GM19238 (cell line): ENCODE results near the gene PRDM1.

Experiments used
- DNase-seq: peaks from one replicate; pipeline ENCODE4 v3.0.0; 2011; ENCODE audit warnings: low spot score; ENCODE audit not compliant: insufficient read length

Gene PRDM1

DNA sequence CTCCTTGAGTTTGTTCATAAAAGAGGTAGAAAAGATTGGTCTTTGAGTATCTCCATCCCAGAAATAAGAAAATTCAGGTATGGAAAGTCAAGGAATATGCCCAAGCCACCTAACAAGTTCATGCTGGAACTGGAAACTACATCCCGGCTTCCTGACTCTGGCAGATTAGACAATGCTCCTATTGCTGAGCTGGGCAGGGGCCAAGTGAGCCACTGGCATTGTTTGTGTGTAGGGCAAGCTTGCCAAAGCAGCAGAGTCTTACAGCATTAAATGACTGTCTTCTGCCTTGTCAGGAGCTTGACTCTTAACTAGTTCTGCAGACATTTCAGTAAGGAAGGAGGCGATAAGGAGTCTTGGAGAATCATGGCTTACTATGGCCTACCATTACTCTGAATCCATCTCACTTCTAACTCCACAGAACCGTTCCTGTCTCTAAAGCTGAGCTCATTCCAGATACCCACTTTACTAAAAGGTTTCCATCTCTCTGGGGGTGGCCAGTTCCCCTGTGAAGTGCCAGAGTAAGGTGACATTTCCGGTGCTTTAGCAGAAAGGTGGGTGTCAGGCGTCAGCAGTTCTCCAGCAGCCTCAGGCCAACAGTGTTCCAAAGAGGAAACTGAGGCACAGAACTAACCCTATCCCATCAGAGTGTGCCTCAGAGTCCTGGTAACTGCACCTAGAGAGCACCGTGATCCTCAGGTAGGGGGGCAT lies 30.1 kb downstream of the PRDM1 start:
- no peak for DNase-seq

DNA sequence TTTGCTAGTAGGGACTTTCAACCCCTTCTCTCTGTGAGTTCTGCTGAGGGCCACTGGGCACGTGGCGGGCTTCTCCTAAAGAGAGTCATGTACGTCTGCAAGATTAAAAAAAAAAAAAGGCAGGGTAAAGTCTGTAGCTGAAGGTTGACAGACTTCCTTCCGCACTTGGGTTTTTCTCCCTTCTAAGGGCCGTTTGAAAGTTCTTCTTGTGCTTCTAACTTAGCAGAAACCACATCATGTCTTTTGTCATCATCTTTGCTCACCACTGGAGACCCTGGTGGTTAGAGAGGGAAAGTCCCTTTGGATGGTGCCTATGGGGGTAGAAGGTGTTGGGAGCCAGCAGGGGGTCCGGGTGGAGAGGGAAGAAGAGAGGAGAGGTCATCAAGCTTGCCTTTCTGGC lies 31.4 kb downstream of the PRDM1 start:
- no peak for DNase-seq

DNA sequence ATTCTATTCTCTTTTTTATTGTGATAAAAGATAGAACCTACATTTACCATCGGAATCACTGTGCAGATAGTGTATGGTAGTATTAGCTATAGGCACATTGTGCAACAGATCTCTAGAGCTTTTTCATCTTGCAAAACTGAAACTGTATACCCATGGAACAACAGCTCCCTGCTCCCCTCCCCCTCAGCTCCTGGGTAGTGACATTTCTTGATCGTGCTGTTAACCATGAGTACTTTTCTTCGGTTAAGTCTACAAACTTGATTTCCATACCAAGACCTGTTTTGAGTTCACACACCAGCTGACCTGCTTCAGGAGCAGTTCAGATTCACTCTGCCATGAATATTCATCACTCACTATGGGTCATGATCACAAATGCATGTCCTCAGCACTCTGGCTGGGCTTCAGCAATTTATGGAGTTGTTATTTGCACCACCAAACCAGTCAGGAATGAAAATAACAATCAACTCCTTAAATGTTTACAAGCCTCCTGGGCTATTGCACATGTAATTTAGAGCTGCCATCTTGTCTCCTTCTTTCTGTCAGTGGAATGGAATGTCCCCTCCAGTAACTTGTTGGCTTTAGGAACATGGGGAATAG lies 32.8 kb downstream of the PRDM1 start:
- DNase-seq = no peak

DNA sequence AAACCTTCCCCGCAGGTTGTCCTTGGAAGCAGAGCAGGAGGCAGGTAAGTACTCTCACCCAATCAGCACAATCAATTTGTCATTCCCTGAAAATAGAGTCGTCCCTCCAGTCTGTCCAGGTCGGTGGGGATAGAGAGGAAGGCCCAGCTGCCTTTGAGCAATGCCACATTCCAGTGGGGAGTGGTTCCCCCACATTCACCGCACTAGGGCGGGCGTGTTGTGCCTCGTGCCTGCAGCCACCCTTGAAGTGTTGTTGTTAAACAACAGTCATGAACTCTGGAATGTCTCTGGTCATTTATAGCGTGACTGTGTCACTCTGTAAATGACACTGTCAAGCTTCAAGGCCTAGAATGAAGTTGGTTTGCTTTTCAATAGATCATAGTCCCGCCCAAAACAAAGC lies 33.4 kb downstream of the PRDM1 start:
- DNase-seq = no peak

DNA sequence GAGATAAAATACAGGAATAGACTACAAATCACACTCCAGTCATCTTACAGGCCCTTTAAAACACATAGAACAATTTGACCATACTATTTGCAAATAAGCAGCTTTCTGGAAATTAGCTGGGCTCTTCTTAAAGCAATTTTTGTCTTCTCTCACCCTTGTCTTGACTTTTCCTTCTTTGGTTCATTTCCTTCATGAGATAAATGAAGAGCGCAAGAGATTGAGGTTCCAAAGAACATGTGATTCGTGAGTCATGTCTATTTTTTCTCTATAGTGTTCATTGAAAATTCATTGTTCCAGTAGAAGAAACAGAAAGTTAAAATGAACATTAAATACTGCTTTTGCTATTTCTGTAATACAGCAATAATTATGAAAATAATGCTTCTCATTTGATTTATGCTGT lies 33.9 kb downstream of the PRDM1 start:
- no peak for DNase-seq

DNA sequence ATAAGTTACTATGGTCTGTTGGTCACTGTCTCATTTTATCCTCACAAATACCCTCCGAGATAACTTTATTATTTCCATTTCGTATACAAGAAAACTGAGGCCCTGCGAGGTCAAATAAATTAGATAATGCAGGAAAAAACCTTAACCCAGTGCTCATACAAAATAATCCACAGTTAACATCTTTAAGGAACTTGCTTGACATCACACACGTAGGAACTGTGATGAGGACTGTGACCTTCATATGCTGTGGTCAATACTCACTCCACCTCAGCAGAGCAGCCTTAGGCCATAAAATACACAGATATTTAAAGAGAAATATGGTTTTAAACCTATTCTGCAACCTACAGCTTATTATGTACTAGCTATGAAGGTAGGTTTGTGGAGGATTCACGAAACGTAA lies 34.3 kb downstream of the PRDM1 start:
- no peak for DNase-seq

DNA sequence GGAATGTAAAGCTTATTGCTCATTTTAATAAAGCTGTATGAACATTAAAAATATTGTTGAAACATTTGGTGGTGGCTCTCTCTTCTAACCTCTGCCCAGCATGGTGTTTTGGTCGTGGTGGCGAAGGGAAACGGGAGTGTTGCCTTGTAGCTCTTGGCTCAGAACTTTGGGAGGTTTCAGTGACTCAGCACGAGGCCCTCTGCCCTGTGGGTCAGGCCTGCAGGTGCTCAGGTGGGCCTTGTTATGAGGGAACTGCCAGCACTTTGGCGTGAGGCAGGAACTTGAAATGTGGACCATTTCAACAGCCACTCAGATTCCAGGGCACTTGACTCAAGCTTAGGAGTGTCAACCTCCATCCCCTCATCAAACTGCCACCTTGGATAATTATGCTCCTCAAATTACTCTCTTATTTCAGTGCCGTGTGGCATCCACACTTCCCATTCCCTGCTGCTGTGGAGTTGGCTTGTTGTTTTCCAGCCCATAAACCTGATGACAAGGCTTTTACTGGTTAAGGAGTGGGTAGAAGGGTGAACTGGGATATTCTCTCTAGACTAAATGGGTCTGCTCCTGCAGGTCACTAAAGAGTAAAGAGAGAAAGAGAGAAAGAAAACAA lies 36.3 kb downstream of the PRDM1 start:
- no peak for DNase-seq

DNA sequence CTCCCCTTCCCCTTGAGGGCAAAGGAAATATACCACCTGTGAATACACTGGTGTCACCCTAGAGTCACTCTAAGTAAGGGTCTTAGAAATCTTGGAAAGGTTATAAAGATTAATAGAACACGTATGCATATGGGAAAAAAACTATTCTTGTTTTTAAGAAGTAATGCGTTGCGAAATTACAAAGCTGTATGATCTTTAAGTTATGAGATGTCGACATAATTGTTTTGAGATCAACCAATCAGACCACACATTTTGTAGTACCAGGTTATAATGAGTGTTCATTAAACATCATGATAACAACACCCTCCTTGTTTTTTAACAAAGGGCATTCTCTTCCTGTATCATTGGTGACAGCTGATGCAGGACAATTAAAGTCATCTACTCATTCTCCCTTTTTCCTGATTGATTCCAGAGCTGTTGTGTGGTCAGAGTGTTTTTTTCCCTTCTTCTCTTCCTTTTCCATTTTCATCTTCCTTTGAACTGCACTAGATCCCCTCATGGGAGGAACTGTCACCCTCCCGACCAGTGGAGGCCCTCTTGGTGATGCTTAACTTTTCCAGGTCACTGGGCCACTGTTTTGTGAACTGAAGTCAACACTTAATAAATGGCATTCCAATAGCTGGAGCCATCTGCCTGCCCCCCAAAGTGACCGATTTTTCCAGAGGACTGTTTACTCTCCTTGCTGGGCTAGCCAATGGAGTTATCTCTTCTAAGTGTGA lies 37.0 kb downstream of the PRDM1 start:
- no peak for DNase-seq

DNA sequence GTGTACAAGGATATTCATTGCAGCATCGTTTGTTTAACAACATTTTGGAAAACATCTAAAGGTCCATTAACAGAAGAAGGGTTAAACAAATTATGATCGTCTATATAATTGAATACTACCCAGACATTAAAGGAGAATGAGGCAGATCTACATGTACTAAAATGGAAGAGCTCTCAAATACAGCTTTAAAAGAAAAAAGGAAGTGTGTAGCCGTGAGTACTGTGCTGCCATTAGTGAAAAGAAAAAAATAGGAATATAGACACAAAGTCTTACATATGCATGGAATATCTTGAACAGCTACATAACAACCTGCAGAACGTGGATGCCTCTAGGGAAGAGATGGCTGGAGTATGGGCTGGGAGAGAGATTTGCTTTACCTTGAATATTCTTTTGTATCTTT lies 37.9 kb downstream of the PRDM1 start:
- no peak for DNase-seq

DNA sequence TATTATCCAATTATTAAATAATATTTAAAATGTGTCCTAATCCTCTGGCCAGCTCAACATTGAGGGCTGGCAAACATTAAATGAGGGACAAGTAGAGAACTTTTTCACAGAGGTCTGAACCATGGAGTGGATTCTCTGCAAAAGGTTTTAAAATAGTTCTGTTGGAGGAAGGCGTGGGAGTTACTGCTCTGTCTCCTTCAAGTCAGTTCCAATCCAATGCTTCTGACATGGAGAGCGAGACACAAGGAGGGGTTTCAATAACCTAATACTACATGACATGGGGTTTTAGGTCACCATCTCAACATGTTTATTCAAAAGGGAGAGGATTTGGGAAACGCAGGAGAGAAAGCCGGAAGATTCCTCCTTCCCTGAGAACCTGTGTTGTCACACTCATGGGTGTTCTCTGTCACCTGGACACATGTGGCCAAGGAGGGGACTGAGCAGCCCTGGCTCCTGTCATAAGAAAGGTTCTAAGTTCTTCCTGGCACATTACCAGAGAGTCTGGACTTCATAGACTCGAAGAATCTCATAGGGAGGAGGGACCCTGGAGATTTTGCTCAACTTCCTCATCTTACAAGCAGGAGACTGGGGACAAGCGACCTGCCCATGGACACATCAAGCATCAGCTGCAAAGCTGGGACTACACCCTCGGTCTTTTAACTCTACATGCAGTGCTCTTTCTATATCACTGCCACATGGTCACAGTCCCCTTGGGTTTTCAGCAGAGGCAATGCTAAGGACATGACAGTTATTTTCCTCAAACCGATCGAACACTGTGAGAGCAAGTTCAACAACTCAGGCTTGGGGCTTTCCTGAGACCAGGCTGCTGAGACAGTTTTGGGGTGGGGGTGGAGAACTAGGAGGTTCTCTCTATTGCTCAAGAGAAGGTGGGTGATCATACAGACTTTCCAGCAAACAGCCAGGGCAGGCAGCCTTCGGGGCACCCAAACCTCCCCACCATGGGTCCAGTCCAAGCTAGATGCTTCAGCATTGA lies 38.6 kb downstream of the PRDM1 start:
- DNase-seq = no peak

DNA sequence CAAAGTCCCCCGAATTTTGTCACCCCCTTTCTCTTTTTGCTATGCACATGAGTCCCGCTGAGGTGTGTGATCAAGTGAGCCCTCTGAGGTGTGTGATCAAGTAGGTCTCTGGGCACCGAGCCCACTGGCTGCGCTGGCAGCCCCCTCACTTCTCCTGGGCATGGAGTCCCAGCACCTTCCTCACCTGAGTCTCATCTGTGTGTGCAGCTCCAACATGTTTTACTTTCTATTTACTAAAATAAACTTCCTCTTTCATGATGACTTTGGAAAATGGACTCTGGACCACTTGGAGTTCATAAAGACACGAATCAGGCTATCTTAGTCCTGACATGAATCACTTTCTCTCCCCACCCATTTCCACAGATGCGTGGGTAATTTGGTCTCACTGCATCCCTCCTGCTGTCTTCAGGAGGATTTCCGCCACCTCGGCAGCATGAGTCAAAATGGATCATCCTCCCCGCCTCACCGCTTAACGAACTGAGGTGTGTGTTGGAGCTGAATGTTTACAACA lies 39.8 kb downstream of the PRDM1 start:
- DNase-seq = no peak

DNA sequence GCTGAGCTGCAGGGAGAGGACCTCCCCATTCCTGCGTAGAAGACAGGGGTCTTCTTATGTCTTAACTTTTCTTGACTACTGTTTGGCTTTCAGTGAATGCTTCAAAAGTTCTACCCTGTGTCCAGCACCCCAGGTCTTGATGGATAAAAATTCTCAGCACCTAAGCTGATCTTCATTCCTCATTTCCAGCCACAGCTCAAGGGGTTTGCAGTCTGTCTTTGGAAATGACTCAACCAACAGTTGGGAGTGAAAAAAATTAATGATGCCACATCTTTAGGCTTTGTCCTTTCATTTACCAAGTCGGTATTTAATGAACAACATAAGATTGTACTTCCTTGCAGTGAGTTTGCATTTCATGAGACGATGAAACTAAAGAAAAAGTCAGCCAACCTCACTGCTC lies 40.3 kb downstream of the PRDM1 start:
- no peak for DNase-seq

DNA sequence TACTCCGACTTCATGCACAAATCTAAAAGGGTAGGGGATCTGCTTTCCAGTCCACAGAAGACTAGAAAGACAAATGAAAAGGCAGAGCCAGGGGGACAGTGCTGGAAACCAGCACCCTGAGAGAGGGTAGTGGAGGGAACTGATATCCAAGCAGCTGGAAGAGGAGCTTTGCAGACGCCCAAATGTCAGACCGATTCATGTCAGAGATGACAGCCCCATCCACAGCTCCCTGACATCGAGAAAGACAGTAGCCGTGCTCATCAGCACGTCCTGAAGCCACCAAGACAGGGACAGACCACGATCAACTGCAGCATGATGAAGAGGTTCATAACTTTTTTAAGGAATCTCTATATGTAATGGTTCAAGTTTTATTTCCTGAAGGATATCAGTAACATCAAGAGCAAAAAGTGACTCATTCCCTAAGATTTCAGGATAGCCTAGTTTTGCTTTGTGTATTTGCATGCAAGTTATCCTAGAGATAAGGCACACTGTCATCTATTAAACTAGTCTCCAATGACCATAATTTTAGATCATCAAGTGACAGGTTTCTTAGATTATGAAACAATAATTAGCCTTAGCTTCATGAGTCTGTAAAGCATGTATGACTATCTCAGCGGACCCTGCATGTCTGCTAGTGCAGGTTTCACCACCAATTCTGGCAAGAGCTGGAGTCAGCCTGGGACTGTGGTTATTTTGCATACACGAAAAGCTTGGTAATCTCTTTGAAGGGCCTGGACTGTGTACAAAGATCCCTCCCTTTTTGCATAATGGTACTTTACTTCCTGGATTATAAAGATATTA lies 43.0 kb downstream of the PRDM1 start:
- DNase-seq = no peak

DNA sequence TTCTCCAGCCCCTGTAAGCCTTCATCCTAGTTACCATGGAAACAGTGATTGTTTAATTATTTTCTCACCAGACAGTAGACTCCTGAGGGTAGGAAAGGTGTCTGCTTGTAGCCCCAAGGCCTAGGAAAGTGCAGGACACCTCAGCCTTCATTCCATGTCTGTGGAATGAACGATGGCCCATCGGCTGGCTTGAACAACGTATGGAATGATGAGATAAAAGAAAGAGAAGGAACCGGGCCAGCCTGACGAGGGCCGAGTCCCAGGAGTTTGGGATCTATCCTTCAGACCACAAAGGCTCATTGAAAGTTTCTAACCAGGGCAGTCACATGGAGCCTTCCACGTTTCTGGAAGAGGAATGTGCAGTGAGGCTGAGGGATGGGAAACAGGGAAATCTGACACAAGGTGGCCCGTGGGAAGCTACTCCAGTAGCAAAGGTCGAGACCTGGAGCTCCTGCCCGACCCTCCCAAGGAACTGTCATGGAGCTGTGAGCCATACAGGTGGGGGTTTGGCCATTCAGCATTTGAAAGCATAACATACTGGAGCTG lies 46.1 kb downstream of the PRDM1 start:
- DNase-seq = no peak

DNA sequence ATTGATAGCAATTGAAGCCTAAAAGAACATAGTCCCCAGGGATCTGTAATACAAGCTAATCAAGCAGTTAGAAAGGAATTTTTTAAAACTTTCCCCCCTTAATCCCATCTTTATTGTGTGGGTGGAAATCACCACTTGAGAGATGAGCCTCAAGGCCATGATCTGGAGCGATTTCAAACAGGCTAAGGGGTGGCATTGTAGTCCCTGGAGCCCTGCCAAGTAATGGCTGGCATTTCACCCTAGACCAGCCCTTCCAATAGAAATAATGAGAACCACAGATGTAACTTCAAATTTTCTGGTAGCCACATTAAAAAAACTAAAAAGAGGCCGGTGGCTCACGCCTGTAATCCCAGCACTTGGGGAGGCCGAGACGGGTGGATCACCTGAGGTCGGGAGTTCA lies 46.9 kb downstream of the PRDM1 start:
- DNase-seq = no peak

DNA sequence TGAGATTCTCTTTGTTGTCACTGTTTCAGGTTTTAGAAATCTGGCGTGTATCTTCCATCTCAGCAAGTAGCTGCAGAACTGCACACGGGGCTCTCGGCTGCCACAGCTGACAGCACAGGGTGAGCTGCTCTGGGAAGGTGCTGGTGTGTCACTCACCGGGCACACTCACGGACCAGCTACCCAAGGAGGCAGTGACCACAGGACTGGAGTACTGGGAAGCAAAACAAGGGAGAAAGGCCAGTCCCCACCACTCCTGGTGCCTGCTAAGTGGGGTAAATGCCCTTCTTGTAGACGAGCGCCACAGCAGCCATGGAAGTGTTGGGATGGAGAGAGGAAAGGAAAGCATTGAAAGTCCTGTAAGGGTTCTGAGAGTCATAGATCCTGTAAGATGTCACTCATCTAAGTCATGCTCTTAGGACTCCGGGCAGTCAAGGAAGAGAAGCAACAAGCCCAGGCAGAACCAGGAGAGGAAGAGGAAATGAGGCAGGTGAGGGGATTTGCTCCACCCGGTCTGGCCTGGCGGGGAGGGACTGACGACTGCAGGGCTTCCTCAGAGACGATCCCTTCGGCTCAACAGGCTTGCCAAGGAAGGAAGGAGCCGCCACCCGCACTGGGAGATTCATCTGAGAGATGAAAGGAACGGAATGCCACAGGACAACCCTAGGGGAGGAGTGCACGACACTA lies 48.1 kb downstream of the PRDM1 start:
- DNase-seq = no peak

DNA sequence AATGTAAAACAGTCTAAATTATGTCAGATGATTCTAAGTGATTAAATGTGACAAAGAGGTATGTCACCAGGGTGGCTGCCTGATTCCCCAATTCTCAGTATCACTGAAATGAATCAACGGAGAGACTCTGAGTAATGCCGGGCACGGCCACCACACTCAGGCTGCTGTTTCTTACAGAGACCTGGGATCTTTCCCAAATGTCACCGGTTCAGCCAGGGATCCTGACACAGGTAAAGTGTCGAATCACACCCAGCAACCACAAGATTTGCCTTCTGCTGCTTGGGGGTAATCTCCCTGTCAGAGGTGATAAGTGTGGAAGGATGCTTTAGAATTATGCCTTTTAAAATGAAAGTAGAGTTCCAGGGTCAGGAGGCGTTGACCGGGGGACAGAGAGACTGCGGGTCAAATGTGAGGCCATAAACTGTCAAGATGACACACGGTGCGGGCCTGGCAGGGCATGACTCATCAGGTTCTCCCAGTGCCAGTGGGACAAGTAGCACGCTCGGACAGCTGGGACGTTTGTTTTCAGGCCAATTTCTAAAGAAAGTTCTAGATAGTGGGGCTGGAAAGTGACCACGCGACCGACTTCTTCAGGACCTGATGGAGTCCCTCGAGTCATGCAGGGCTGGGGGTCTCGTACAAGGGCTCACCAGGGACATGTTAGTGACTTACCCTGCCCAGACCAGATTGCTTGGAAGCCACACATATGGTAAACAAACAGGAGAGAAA lies 48.9 kb downstream of the PRDM1 start:
- no peak for DNase-seq

DNA sequence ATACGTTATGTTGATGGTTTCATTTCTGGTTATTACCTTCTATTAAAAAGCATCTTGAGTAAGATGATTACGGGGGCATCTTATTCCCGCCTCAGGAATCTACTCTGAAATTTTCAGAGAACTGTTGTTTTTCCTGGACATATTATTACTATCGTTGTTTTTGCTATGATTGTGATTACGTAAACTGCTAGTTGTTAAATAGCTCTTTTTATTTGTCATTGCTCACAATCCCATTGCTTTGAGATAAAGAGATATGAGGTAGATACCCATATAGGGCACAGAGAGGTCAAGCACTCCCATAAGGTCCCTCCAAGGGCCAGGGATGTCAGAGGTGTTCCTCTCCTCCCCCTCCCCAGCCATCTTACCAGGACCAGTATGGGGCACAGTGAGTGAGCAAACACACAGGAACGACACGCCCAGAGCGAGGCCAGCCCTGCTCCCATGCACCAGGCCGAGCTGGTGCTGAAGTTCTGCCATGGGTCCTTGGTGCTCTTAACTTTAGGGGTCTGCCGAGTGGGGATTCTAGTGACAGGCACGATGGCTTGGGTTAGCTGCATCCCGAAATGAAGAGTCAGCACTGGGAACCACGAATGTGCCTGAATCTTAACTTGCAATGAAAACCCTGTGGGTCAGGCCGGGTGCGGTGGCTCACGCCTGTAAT lies 49.9 kb downstream of the PRDM1 start:
- DNase-seq = no peak
